Erythroblast (primary cell): ENCODE measurements around the gene NACAD.

Experiments used
- GATA1 ChIP-seq: IDR thresholded peaks from 2 replicates; pipeline ENCODE4 v1.6.1; 2011; ENCODE audit warnings: low read depth, mild to moderate bottlenecking, control low read depth, low read length, moderate library complexity
- POLR2A ChIP-seq: IDR thresholded peaks from 2 replicates; pipeline ENCODE4 v1.6.1; 2011; ENCODE audit warnings: mild to moderate bottlenecking, low read length

DNA sequence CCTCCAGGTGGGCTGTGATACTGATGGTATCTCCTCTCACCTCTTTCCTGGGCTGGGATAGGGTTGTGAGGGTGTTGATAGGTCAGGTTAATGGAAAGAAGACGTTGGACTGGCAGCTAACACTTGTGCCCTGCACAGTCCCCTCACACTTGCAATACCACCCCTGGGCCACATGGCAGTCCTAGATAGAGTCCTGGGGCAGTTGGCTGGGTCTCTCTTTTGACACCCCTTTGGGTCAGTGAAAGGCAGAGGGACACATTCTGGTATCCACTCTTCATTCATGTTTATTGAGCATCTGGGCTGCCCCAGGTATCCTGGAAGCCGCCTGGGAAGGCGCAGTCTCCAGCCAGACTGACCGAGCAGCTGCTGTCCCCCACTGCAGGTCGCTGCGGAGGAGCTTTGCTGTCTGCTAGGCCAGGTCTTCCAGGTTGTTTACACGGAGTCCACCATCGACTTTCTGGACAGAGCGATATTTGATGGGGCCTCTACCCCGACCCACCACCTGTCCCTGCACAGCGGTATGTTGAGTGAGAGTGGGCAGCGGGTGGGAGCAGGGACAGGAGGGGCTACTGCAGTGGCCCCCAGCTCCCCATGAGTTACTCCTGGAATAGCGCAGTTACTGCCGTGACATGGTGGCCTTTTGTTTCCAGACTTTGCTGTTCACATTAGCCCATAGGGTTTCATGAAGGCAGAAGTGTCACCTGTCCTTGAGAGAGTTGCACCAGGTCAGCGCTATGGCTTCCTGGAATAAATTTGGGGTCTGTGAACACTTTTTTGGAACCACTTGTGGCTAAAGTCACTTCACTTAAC lies 19.1 kb downstream of the NACAD start:
- TF ChIP-seq POLR2A (no peak), GATA1 (no peak)
